H1 (cell line): ENCODE results near the gene PI4KA. TPM values are rescaled to one million over a fixed set of nuclear protein-coding genes. Genes with fewer than 3 reads are reported as not detected.

Experiments
- CTCF ChIA-PET: fragments of 300-600 bp; sonication (Branson Sonifier 250); formaldehyde crosslinking; loops from one replicate; lab custom pipeline; 2021; ENCODE audit not compliant: partially characterized antibody; lab: Charles Lee
- POLR2A ChIA-PET: fragments of 300-600 bp; sonication (Branson Sonifier 250); formaldehyde crosslinking; loops from one replicate; lab custom pipeline; 2021; ENCODE audit warnings: inconsistent platforms; ENCODE audit not compliant: partially characterized antibody; lab: Charles Lee
- DNase-seq, 2 experiments: peaks; one replicate each; pipeline versions ENCODE4 v3.0.0 to v3.0.0-alpha.2; 2010 to 2022; ENCODE audit warnings: low spot score in 2 of 2, low read depth in 1 of 2, mixed read lengths in 1 of 2
- FAIRE-seq: peaks from 2 replicates; lab custom pipeline; 2011; peaks lifted over from hg19 to GRCh38; lab: Jason Lieb, UNC
- H2AFZ ChIP-seq: 2 replicates; pipeline ENCODE4 v1.8.1; 2012; ENCODE audit warnings: low read length, inconsistent platforms
- H2AK5ac ChIP-seq: 2 replicates; pipeline ENCODE4 v1.6.1; 2013; ENCODE audit warnings: low read depth, low read length
- H2BK120ac ChIP-seq: replicated peaks from 2 replicates; pipeline ENCODE3; 2013; ENCODE audit warnings: low read depth, low read length, inconsistent platforms
- H2BK12ac ChIP-seq: 2 replicates; pipeline ENCODE4 v1.6.1; 2013; ENCODE audit warnings: low read depth, low read length
- H2BK15ac ChIP-seq: 2 replicates; pipeline ENCODE4 v1.6.1; 2013; ENCODE audit warnings: low read length
- H2BK20ac ChIP-seq: 2 replicates; pipeline ENCODE4 v1.6.1; 2013; ENCODE audit warnings: low read length
- H2BK5ac ChIP-seq: 2 replicates; pipeline ENCODE4 v1.6.1; 2013; ENCODE audit warnings: low read depth, low read length
- H3K14ac ChIP-seq: 2 replicates; pipeline ENCODE4 v1.6.1; 2013; ENCODE audit warnings: inconsistent platforms; ENCODE audit not compliant: insufficient read length
- H3K18ac ChIP-seq: 2 replicates; pipeline ENCODE4 v1.6.1; 2013; ENCODE audit warnings: low read length; ENCODE audit errors: extremely low read depth
- H3K23ac ChIP-seq: 2 replicates; pipeline ENCODE4 v1.6.1; 2013; ENCODE audit warnings: inconsistent platforms; ENCODE audit not compliant: insufficient read length
- H3K23me2 ChIP-seq: 2 replicates; pipeline ENCODE4 v1.6.1; 2013; ENCODE audit warnings: low read depth, low read length
- H3K27ac ChIP-seq: 2 replicates; pipeline ENCODE4 v1.6.1; 2011; ENCODE audit warnings: low read depth, low read length, inconsistent platforms
- H3K27me3 ChIP-seq, 4 experiments: replicated peaks in 1 of 4; 1 replicate in 1 of 4; 2 replicates in 3 of 4; pipeline versions ENCODE4 v1.6.1 to v1.8.1; 2011 to 2013; ENCODE audit warnings: low read length in 3 of 4, mild to moderate bottlenecking in 3 of 4, inconsistent platforms in 2 of 4, mixed read lengths in 2 of 4, moderate library complexity in 1 of 4; ENCODE audit not compliant: control insufficient read depth in 3 of 4, insufficient read depth in 3 of 4; ENCODE audit errors: extremely low read depth in 1 of 4
- H3K36me3 ChIP-seq, 4 experiments: 2 replicates each; pipeline versions ENCODE4 v1.6.1 to v1.8.1; 2011 to 2013; ENCODE audit warnings: mild to moderate bottlenecking in 4 of 4, low read length in 3 of 4, moderate library complexity in 2 of 4, control low read depth in 1 of 4, inconsistent platforms in 1 of 4; ENCODE audit not compliant: insufficient read depth in 4 of 4, control insufficient read depth in 2 of 4
- H3K4ac ChIP-seq: replicated peaks from 2 replicates; pipeline ENCODE3; 2013; ENCODE audit warnings: low read length, low read depth, mixed read lengths, inconsistent platforms; ENCODE audit not compliant: insufficient read length
- H3K4me1 ChIP-seq, 4 experiments: replicated peaks in 1 of 4; 1 replicate in 1 of 4; 2 replicates in 3 of 4; pipeline versions ENCODE4 v1.6.1 to v1.8.1; 2011 to 2013; ENCODE audit warnings: low read length in 3 of 4, inconsistent platforms in 2 of 4, mixed read lengths in 1 of 4; ENCODE audit not compliant: insufficient read depth in 4 of 4, control insufficient read depth in 3 of 4
- H3K4me2 ChIP-seq, 2 experiments: 2 replicates each; pipeline versions ENCODE4 v1.6.1 to v1.8.1; 2011 to 2013; ENCODE audit warnings: low read depth in 2 of 2, low read length in 2 of 2, control low read depth in 1 of 2, inconsistent platforms in 1 of 2, mild to moderate bottlenecking in 1 of 2; ENCODE audit not compliant: insufficient read depth in 1 of 2
- H3K4me3 ChIP-seq, 4 experiments: fragments of 200-600, 300-600 bp in 1 of 4; sonication (generic), shearing (Covaris generic), sonication (Bioruptor Twin) in 1 of 4; 2 replicates each; pipeline versions ENCODE4 v1.5.1 to v1.8.1; 2011 to 2016; ENCODE audit warnings: low read length in 4 of 4, low read depth in 3 of 4, control low read depth in 2 of 4, inconsistent platforms in 2 of 4, mild to moderate bottlenecking in 2 of 4, mixed read lengths in 1 of 4, moderate library complexity in 1 of 4; ENCODE audit not compliant: insufficient read depth in 2 of 4; ENCODE audit errors: extremely low read depth in 1 of 4
- H3K56ac ChIP-seq: replicated peaks from 2 replicates; pipeline ENCODE3; 2013; ENCODE audit warnings: low read depth, mild to moderate bottlenecking, mixed read lengths, low read length, inconsistent platforms; ENCODE audit not compliant: insufficient read length
- H3K79me1 ChIP-seq: 2 replicates; pipeline ENCODE4 v1.6.1; 2013; ENCODE audit warnings: low read depth, low read length, control low read depth
- H3K79me2 ChIP-seq, 2 experiments: 2 replicates each; pipeline versions ENCODE4 v1.6.1 to v1.8.1; 2012 to 2013; ENCODE audit warnings: low read length in 2 of 2, mild to moderate bottlenecking in 2 of 2, inconsistent platforms in 1 of 2; ENCODE audit not compliant: insufficient read depth in 2 of 2, control insufficient read depth in 1 of 2
- H3K9ac ChIP-seq, 4 experiments: replicated peaks in 1 of 4; 1 replicate in 1 of 4; 2 replicates in 3 of 4; pipeline versions ENCODE4 v1.6.1 to v1.8.1; 2011 to 2013; ENCODE audit warnings: low read depth in 3 of 4, low read length in 3 of 4, control low read depth in 2 of 4, mild to moderate bottlenecking in 2 of 4, moderate library complexity in 2 of 4, inconsistent platforms in 1 of 4; ENCODE audit errors: extremely low read depth in 1 of 4
- H3K9me3 ChIP-seq, 2 experiments: 2 replicates each; pipeline versions ENCODE4 v1.6.1 to v1.8.1; 2012 to 2013; ENCODE audit warnings: mild to moderate bottlenecking in 2 of 2, moderate library complexity in 2 of 2, control low read depth in 1 of 2, inconsistent platforms in 1 of 2, low read depth in 1 of 2, low read length in 1 of 2, mixed read lengths in 1 of 2; ENCODE audit not compliant: insufficient read depth in 2 of 2
- H4K20me1 ChIP-seq, 2 experiments: replicated peaks in 1 of 2; 2 replicates each; pipeline versions ENCODE3 to v1.8.1; 2011 to 2013; ENCODE audit warnings: inconsistent platforms in 2 of 2, low read length in 2 of 2, mild to moderate bottlenecking in 1 of 2; ENCODE audit not compliant: insufficient read depth in 2 of 2, control insufficient read depth in 1 of 2
- H4K5ac ChIP-seq: 2 replicates; pipeline ENCODE4 v1.6.1; 2013; ENCODE audit warnings: low read length, low read depth, mixed read lengths, inconsistent platforms; ENCODE audit not compliant: insufficient read length
- H4K8ac ChIP-seq: 2 replicates; pipeline ENCODE4 v1.8.0; 2013; ENCODE audit warnings: mild to moderate bottlenecking, moderate library complexity, low read length, inconsistent platforms; ENCODE audit not compliant: insufficient read depth; ENCODE audit errors: extremely low read depth
- H4K91ac ChIP-seq: replicated peaks from 2 replicates; pipeline ENCODE3; 2013; ENCODE audit warnings: low read length, mixed read lengths, inconsistent platforms; ENCODE audit not compliant: insufficient read length
- BACH1 ChIP-seq: IDR thresholded peaks from 2 replicates; pipeline ENCODE4 v1.6.1; 2012; ENCODE audit warnings: low read length, improper control_type of control experiment
- CTCF ChIP-seq, 3 experiments: IDR thresholded peaks; 1 replicate in 2 of 3; 2 replicates in 1 of 3; pipeline versions ENCODE4 v1.5.1 to v1.6.1; 2011; ENCODE audit warnings: low read length in 3 of 3, mild to moderate bottlenecking in 3 of 3, inconsistent platforms in 2 of 3, low read depth in 1 of 3, moderate library complexity in 1 of 3; ENCODE audit not compliant: insufficient read depth in 1 of 3; ENCODE audit errors: control extremely low read depth in 1 of 3
- RAD21 ChIP-seq, 2 experiments: IDR thresholded peaks in 1 of 2; conservative IDR thresholded peaks in 1 of 2; 2 replicates each; pipeline ENCODE4 v1.6.1; 2011; ENCODE audit warnings: low read depth in 2 of 2, low read length in 2 of 2, improper control_type of control experiment in 1 of 2, inconsistent platforms in 1 of 2, mild to moderate bottlenecking in 1 of 2, moderate library complexity in 1 of 2
- RBBP5 ChIP-seq: IDR thresholded peaks from 2 replicates; pipeline ENCODE4 v1.7.1; 2012; ENCODE audit warnings: low read depth, mild to moderate bottlenecking, inconsistent platforms, low read length, moderate library complexity, borderline replicate concordance
- SAP30 ChIP-seq: fragments of 300-600 bp; sonication (generic); IDR thresholded peaks from 2 replicates; pipeline ENCODE4 v1.7.1; 2012; ENCODE audit warnings: low read length, moderate library complexity, mild to moderate bottlenecking, inconsistent platforms; ENCODE audit not compliant: insufficient read depth, insufficient replicate concordance
- SP4 ChIP-seq: IDR thresholded peaks from 2 replicates; pipeline ENCODE4 v1.6.1; 2012; ENCODE audit warnings: low read length, inconsistent platforms
- WGBS, 2 experiments: shearing (Covaris generic) in 1 of 2; methylation state at CpG; one replicate each; pipeline versions ENCODE4 v1.1.6 to v1.1.7; 2013 to 2015; ENCODE audit warnings: low lambda C conversion rate in 2 of 2, mixed read lengths in 2 of 2, inconsistent platforms in 1 of 2, low coverage in 1 of 2, missing lambda C conversion rate in 1 of 2; ENCODE audit not compliant: insufficient replicate concordance in 2 of 2, insufficient coverage in 1 of 2, insufficient read length in 1 of 2; ENCODE audit errors: extremely low coverage in 1 of 2, missing lambda C conversion rate in 1 of 2; 5-methylcytosine and 5-hydroxymethylcytosine counted together
- polyA plus RNA-seq, 7 experiments: library from polyadenylated mRNA; depleted of rRNA in 3 of 7; stranded (reverse) in 5 of 7; unstranded in 2 of 7; fragments of >200 nt in 5 of 7; fragments of 200-250 nt in 2 of 7; gene quantifications; 1 replicate in 5 of 7; 2 replicates in 1 of 7; 4 replicates in 1 of 7; pipeline versions ENCODE4 v1.2.1 to v1.2.3, GENCODE V29; 2011 to 2013; ENCODE audit warnings: missing spikeins in 2 of 7, mixed read lengths in 2 of 7
- total RNA-seq: library from RNA; stranded (reverse); fragmentation: NEBNext Ultra II Directional; extraction: Animal tissue kit (Norgen Biotek cat#: 25700); gene quantifications from 2 replicates; pipeline ENCODE4 v1.2.1, GENCODE V29; 2021

PI4KA gene
- total and polyA plus RNA-seq, 2 of the 8 experiments (the other 6 are each of a cell fraction or from before 2014, with no cell fraction given) = 22.5 to 37.7 TPM

GRCh38 chr22:20771918-20772625 is 86.5 kb downstream of the PI4KA start:
- no peak overlapping the region for H3K4me2 ChIP-seq
- H3K27ac ChIP-seq = no peak overlapping the region
- no peaks in the 10 kb centered on the region for H4K20me1 ChIP-seq
- H4K91ac ChIP-seq = no peak overlapping the region
- H3K79me1 ChIP-seq = no peaks in the 10 kb centered on the region
- H2BK20ac ChIP-seq = no peak overlapping the region
- TF ChIP-seq SAP30 (no peak), RBBP5 (no peak), RAD21 (IDR thresholded peaks at IDR 0.05 in 1 of 2, conservative IDR thresholded peaks at IDR 0.05 in 1 of 2; ENCODE audit: low read depth in 2 of 2, low read length in 2 of 2) (no peak), BACH1 (no peak), SP4 (no peak), CTCF (IDR thresholded peaks at IDR 0.05; ENCODE audit: control extremely low read depth in 1 of 3, insufficient read depth in 1 of 3, low read depth in 1 of 3, low read length in 3 of 3) (peak; percentile 21 to 45 (median 33); a peak in 3 of 4 replicates)
- no peak overlapping the region for H3K23ac ChIP-seq
- FAIRE-seq (no peak), DNase-seq (no peak)
- no peak overlapping the region for H2BK12ac ChIP-seq
- no peaks in the 10 kb centered on the region for H3K79me2 ChIP-seq
- ChIA-PET POLR2A (no interaction called here), CTCF (interaction anchor here (0.7 to 2.4 kb wide), 6 partner anchors 8 to 113 kb away, joined by 3 to 23 read pairs (median 3); no protein-coding TSS in a partner anchor)
- H2AK5ac ChIP-seq = no peak overlapping the region
- H2BK15ac ChIP-seq = no peak overlapping the region
- no peak overlapping the region for H2BK120ac ChIP-seq
- H3K9me3 ChIP-seq = no peaks in the 10 kb centered on the region
- H3K4ac ChIP-seq = no peak overlapping the region
- no peak overlapping the region for H3K18ac ChIP-seq
- no peak overlapping the region for H2AFZ ChIP-seq
- no peaks in the 10 kb centered on the region for H3K4me1 ChIP-seq
- no peak overlapping the region for H4K8ac ChIP-seq
- no peak overlapping the region for H2BK5ac ChIP-seq
- H4K5ac ChIP-seq = no peak overlapping the region
- H3K27me3 ChIP-seq = no peaks in the 10 kb centered on the region
- H3K14ac ChIP-seq = no peak overlapping the region
- no peaks in the 10 kb centered on the region for H3K23me2 ChIP-seq
- 90% methylated on average over 9 of the region's 9 CpGs; no CpG with 5 or more reads in 1 of the 2 experiments for WGBS, 2 experiments
- H3K9ac ChIP-seq = no peak overlapping the region
- no peaks in the 10 kb centered on the region for H3K36me3 ChIP-seq
- no peak overlapping the region for H3K56ac ChIP-seq
- no peak overlapping the region for H3K4me3 ChIP-seq
